Spleen (tissue), 7 donors: ENCODE results near the gene RGS2.

ENCODE experiments used
- POLR2A ChIP-seq, 3 donors: fragments of 450-650 bp; IDR thresholded peaks; one replicate each; pipeline ENCODE4 v1.5.1; 2017; ENCODE audit warnings: antibody characterized with exemption in 3 of 3, mild to moderate bottlenecking in 1 of 3
- POLR2AphosphoS5 ChIP-seq, 3 donors: sonication (generic); formaldehyde crosslinking; IDR thresholded peaks; one replicate each; pipeline ENCODE4 v1.5.1; 2017; ENCODE audit warnings: antibody characterized with exemption in 3 of 3
- TF ChIP-seq, protein P1 (sequence below), 11 experiments: fragments of 200-600 bp in 7 of 11; fragments of 450-650 bp in 4 of 11; sonication (generic) in 4 of 11; IDR thresholded peaks in 8 of 11; conservative IDR thresholded peaks in 3 of 11; 1 replicate in 7 of 11; 2 replicates in 4 of 11; pipeline versions ENCODE4 v1.4.0 to v1.8.0; 2016 to 2021; ENCODE audit warnings: antibody characterized with exemption in 11 of 11, inconsistent platforms in 4 of 11, mild to moderate bottlenecking in 1 of 11
- donor health status: DM: no; HTN: no; CAD: no; lungs with moderate emphysema.
- donor health status: DM: no; HTN: no; CAD: no.
- donor health status: DM: no; HTN: no; CAD: no.

GRCh38 chr1:192809307-192810252 is 741 bp downstream of the RGS2 start:
- TF ChIP-seq, protein P1, sequence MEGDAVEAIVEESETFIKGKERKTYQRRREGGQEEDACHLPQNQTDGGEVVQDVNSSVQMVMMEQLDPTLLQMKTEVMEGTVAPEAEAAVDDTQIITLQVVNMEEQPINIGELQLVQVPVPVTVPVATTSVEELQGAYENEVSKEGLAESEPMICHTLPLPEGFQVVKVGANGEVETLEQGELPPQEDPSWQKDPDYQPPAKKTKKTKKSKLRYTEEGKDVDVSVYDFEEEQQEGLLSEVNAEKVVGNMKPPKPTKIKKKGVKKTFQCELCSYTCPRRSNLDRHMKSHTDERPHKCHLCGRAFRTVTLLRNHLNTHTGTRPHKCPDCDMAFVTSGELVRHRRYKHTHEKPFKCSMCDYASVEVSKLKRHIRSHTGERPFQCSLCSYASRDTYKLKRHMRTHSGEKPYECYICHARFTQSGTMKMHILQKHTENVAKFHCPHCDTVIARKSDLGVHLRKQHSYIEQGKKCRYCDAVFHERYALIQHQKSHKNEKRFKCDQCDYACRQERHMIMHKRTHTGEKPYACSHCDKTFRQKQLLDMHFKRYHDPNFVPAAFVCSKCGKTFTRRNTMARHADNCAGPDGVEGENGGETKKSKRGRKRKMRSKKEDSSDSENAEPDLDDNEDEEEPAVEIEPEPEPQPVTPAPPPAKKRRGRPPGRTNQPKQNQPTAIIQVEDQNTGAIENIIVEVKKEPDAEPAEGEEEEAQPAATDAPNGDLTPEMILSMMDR (IDR thresholded peaks at IDR 0.05 in 8 of 11, conservative IDR thresholded peaks at IDR 0.05 in 3 of 11), result no peak
- TF ChIP-seq POLR2A (IDR thresholded peaks at IDR 0.05) (no peak), POLR2AphosphoS5 (IDR thresholded peaks at IDR 0.05) (no peak)
